Astrocyte of the spinal cord (primary cell): ENCODE measurements around the gene SESN1.
"Not testable (repeated sequence)": the region's sequence is repeated elsewhere in the genome, so short reads cannot be mapped to it uniquely, and the experiment has no call there.

ENCODE experiments used
- DNase-seq: peaks from one replicate; pipeline ENCODE4 v3.0.0; 2011; ENCODE audit warnings: low read depth, low spot score
- H3K4me3 ChIP-seq: 2 replicates; pipeline ENCODE4 v1.5.1; 2011; ENCODE audit warnings: low read depth, mild to moderate bottlenecking, low read length, moderate library complexity
- CTCF ChIP-seq: IDR thresholded peaks from 2 replicates; pipeline ENCODE4 v1.5.1; 2012; ENCODE audit warnings: low read depth, mild to moderate bottlenecking, low read length, inconsistent platforms
- in situ Hi-C: cut with HindIII; loops from 2 replicates; pipeline ENCODE4 v1.10.0; 2017; ENCODE audit warnings: low sequenced_read_pairs

Gene SESN1

DNA sequence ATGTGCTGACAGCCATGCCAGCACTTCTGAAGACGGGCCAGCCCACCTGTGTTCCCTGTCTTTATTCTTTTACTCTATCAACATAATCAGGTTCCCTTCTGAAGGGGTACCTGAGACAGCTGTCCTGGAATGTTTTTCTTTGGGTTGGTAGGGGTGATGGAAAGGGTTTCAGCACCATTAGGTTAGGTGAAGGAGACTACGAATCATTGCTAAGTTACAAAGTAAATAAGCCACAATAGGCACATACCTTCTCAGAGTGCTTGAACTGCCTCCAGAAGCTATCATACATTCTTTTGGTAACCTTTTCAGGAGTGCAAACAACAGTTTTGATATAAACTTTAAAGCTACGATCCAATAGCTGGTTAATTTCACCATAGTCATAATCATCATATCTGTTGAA is 106.3 kb downstream of the SESN1 start:
- no peak for TF ChIP-seq CTCF
- H3K4me3 ChIP-seq, result no peak overlapping the region
- in situ Hi-C loops, result no loop called here
- DNase-seq, result no peak

- TF ChIP-seq CTCF, result no peak
- in situ Hi-C loops, result no loop called here
- no peak overlapping the region for H3K4me3 ChIP-seq
- no peak for DNase-seq
Measured at GRCh38 chr6:108987156-108987555, 107.5 kb downstream of the SESN1 start.

DNA sequence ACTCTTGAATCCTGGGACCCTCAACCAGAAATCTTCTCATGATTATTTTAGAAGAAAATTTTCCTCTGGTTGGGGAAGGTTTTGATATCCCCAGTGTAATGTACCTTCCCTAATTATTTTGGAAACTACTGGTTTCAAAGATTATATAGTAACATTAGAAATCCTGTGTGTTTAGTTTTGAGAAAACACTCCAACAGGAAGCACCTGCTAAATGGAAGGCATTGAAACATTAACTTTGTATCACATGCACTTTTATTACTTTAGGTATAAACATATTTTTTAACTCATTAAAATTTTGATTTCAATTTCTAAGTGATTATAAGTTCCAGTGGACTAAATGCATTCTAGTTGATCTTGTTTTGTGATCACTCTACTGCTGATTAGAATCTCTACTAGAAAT is 109.3 kb downstream of the SESN1 start:
- no peak for DNase-seq
- H3K4me3 ChIP-seq, result no peak overlapping the region
- TF ChIP-seq CTCF, result no peak
- in situ Hi-C loops, result no loop called here

DNA sequence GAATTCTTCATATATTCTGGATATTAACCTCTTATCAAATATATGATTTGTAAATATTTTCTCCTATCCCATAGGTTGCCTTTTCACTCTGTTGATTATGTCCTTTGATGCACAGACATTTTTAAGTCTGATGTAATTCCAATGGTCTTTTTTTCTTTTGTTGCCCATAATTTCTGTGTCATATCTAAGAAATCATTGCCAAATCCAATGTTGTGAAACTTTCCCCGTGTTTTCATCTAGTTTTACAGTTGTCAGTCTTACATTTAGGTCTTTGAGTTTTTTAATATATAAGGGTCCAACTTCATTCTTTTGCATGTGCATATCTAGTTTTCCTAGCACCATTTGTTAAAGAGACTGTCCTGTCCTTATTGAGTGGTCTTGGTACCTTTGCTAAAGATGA is 111.5 kb downstream of the SESN1 start:
- no peak for TF ChIP-seq CTCF
- DNase-seq, result no peak
- no peak overlapping the region for H3K4me3 ChIP-seq
- in situ Hi-C loops, result no loop called here

DNA sequence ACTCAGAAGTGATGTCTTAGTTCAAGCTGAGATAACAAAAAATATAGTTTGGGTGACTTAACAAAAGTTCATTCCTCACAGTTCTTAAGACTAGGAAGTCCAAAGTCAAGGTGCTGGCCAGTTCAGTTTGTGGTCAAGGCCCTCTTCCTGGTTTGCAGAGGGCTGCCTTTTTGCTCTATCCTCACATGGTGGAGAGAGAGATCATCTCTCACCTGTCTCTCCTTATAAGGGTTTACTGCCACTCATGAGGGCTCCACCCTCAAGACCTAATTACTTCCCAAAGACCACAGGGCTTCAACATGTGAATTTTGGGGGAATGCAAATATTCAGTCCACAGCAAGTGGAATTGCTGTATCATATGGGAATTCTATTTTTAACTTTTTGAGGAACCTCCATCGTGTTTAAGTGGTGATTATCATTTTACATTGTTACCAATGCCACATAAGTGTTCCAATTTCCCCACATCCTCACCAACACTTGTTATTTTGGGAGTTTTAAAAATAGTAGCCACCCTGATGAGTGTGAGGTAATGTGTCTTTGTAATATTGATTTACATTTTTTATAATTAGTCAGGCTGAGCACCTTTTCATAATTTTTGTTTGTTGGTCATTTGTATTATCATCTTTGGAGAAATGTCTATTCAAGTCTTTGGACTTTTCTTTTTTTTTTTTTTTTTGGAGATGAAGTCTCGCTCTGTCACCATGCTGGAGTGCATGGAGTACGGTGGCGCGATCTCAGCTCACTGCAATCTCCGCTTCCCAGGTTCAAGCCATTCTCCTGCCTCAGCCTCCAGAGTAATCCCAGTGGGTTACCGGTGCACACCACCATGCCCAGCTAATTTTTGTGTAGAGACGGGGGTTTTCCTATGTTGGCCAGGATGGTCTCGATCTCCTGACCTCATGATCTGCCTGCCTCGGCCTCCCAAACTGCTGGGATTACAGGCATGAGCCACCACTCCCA is 112.2 kb downstream of the SESN1 start:
- no peak for DNase-seq
- in situ Hi-C loops, result no loop called here
- H3K4me3 ChIP-seq, result no peak overlapping the region
- TF ChIP-seq CTCF, result no peak

GRCh38 chr6:108978638-108979037 is 116.0 kb downstream of the SESN1 start:
- DNase-seq, H3K4me3 ChIP-seq, in situ Hi-C loops: not testable (repeated sequence)

DNA sequence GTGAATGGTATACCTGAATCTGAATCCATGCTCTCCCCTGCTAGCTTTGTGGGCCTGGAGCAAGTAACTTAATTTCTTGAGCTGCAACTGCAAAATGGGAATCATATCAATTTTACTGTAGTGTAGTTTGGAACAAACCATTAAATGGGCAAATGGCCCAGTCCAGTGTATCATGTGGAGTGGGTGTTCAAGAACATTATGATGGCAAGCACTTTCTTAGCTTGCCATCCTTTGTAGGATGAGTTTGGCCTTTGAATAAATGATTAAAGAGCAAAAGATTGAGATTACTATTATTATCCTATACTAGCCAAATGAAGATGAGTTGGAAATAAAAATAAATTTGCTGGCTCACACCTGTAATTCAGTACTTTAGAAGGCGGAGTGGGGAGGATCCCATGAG is 120.4 kb downstream of the SESN1 start:
- no peak for TF ChIP-seq CTCF
- no peak for DNase-seq
- no peak overlapping the region for H3K4me3 ChIP-seq
- in situ Hi-C loops, result no loop called here
